OCI-LY7 (cell line): ENCODE results near the gene FLNA. TPM values are rescaled to one million over a fixed set of nuclear protein-coding genes. Genes with fewer than 3 reads are reported as not detected.
A peak's percentile ranks its signal among the peaks of the same experiment; 100 is the strongest.

Experiments used
- BruUV-seq: library from RNA; stranded (reverse); fragments of 400-500 nt; replicated peaks from 2 replicates; lab custom pipeline; 2021; lab: Mats Ljungman, UMichigan
- CTCF ChIA-PET: fragments of 300-600 bp; sonication (Branson Sonifier 250); formaldehyde crosslinking; loops from one replicate; lab custom pipeline; 2022; ENCODE audit warnings: antibody characterized with exemption; ENCODE audit not compliant: unreplicated experiment; lab: Charles Lee
- POLR2A ChIA-PET: fragments of 300-600 bp; sonication (Branson Sonifier 250); formaldehyde crosslinking; loops from one replicate; lab custom pipeline; 2022; ENCODE audit warnings: antibody characterized with exemption; lab: Charles Lee
- DNase-seq: peaks from one replicate; pipeline ENCODE4 v3.0.0-alpha.2; 2015; ENCODE audit warnings: low spot score
- H2AFZ ChIP-seq: fragments of 200-600 bp; sonication (generic), shearing (Covaris generic); 2 replicates; pipeline ENCODE4 v1.6.1; 2014; ENCODE audit warnings: mild to moderate bottlenecking, antibody characterized with exemption, low read length, moderate library complexity
- H3K27ac ChIP-seq: fragments of 200-600 bp; sonication (generic); 2 replicates; pipeline ENCODE4 v1.5.1; 2014; ENCODE audit warnings: mixed run types, low read depth, mild to moderate bottlenecking, moderate library complexity, low read length, inconsistent platforms; ENCODE audit not compliant: poor library complexity, severe bottlenecking
- H3K36me3 ChIP-seq: fragments of 200-600 bp; sonication (generic); 2 replicates; pipeline ENCODE4 v1.6.1; 2014; ENCODE audit warnings: mild to moderate bottlenecking, antibody characterized with exemption, low read length, moderate library complexity, mixed read lengths; ENCODE audit not compliant: insufficient read depth
- H3K4me1 ChIP-seq: fragments of 200-600 bp; sonication (generic); 2 replicates; pipeline ENCODE4 v1.5.1; 2014; ENCODE audit warnings: mild to moderate bottlenecking, low read length; ENCODE audit not compliant: insufficient read depth, poor library complexity, severe bottlenecking
- H3K4me2 ChIP-seq: fragments of 200-600 bp; sonication (generic); 2 replicates; pipeline ENCODE4 v1.6.1; 2014; ENCODE audit warnings: mild to moderate bottlenecking, low read length
- H3K4me3 ChIP-seq: fragments of 200-600 bp; sonication (generic); 2 replicates; pipeline ENCODE4 v1.5.1; 2014; ENCODE audit warnings: mild to moderate bottlenecking, low read depth, low read length; ENCODE audit not compliant: poor library complexity, severe bottlenecking
- H3K79me2 ChIP-seq: fragments of 200-600 bp; sonication (generic); 2 replicates; pipeline ENCODE4 v1.6.1; 2016; ENCODE audit warnings: low read depth, mild to moderate bottlenecking, low read length, moderate library complexity, mixed read lengths; ENCODE audit not compliant: insufficient read depth
- H3K9me2 ChIP-seq: fragments of 200-600 bp; sonication (generic); 2 replicates; pipeline ENCODE4 v1.6.1; 2016; ENCODE audit warnings: mild to moderate bottlenecking, low read length, mixed read lengths; ENCODE audit not compliant: insufficient read depth
- H3K9me3 ChIP-seq: fragments of 200-600 bp; sonication (generic); 2 replicates; pipeline ENCODE4 v1.6.1; 2014; ENCODE audit warnings: mild to moderate bottlenecking, mixed run types, low read length, mixed read lengths
- H4K20me1 ChIP-seq: fragments of 200-600 bp; sonication (generic); 2 replicates; pipeline ENCODE4 v1.6.1; 2014; ENCODE audit warnings: mild to moderate bottlenecking, antibody characterized with exemption, low read length, moderate library complexity, mixed read lengths; ENCODE audit not compliant: insufficient read depth
- EZH2phosphoT487 ChIP-seq: fragments of 200-600 bp; sonication (generic); IDR thresholded peaks from 2 replicates; pipeline ENCODE4 v1.6.1; 2018; ENCODE audit warnings: low read depth, borderline replicate concordance, mild to moderate bottlenecking, mixed run types, antibody characterized with exemption, low read length, moderate library complexity, mixed read lengths
- intact Hi-C: fragments of 100-400 bp; cut with micrococcal nuclease; formaldehyde crosslinking; loops from one replicate; pipeline ENCODE4 v1.10.0; 2022; ENCODE audit not compliant: unreplicated experiment
- total RNA-seq, 2 experiments: library from RNA; depleted of rRNA in 1 of 2; stranded (reverse); fragments of >200 nt in 1 of 2; shearing (Covaris generic) in 1 of 2; gene quantifications; 2 replicates each; pipeline ENCODE4 v1.2.3, GENCODE V29; 2014 to 2022
- TF ChIP-seq, protein P1 (sequence below): fragments of 200-600 bp; sonication (generic); conservative IDR thresholded peaks from 2 replicates; pipeline ENCODE4 v1.5.1; 2014; ENCODE audit warnings: mild to moderate bottlenecking, antibody characterized with exemption, low read length, moderate library complexity, mixed read lengths

Gene FLNA
- total RNA-seq, 2 experiments from 2014 or later = 78.8 to 97.7 TPM

GRCh38 chrX:154382483-154383069 is 8.1 kb upstream of the FLNA start:
- no TSS peak for BruUV-seq
- no peaks in the 10 kb centered on the region for H4K20me1 ChIP-seq
- intact Hi-C loops = no loop called here
- peaks cover 15% of the 10 kb centered on the region for H3K4me1 ChIP-seq
- H3K4me2 ChIP-seq = no peak overlapping the region
- POLR2A ChIA-PET = no interaction called here
- H2AFZ ChIP-seq = no peak overlapping the region
- H3K4me3 ChIP-seq = no peak overlapping the region
- no peaks in the 10 kb centered on the region for H3K9me3 ChIP-seq
- H3K9me2 ChIP-seq = no peaks in the 10 kb centered on the region
- no peak for DNase-seq
- no peak for TF ChIP-seq EZH2phosphoT487
- TF ChIP-seq, protein P1, sequence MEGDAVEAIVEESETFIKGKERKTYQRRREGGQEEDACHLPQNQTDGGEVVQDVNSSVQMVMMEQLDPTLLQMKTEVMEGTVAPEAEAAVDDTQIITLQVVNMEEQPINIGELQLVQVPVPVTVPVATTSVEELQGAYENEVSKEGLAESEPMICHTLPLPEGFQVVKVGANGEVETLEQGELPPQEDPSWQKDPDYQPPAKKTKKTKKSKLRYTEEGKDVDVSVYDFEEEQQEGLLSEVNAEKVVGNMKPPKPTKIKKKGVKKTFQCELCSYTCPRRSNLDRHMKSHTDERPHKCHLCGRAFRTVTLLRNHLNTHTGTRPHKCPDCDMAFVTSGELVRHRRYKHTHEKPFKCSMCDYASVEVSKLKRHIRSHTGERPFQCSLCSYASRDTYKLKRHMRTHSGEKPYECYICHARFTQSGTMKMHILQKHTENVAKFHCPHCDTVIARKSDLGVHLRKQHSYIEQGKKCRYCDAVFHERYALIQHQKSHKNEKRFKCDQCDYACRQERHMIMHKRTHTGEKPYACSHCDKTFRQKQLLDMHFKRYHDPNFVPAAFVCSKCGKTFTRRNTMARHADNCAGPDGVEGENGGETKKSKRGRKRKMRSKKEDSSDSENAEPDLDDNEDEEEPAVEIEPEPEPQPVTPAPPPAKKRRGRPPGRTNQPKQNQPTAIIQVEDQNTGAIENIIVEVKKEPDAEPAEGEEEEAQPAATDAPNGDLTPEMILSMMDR = no peak
- peaks cover 4% of the 10 kb centered on the region; the same call in 1 of the 2 replicates for H3K36me3 ChIP-seq
- CTCF ChIA-PET = no interaction called here
- H3K27ac ChIP-seq = no peak overlapping the region
- peaks cover 13% of the 10 kb centered on the region for H3K79me2 ChIP-seq

DNA sequence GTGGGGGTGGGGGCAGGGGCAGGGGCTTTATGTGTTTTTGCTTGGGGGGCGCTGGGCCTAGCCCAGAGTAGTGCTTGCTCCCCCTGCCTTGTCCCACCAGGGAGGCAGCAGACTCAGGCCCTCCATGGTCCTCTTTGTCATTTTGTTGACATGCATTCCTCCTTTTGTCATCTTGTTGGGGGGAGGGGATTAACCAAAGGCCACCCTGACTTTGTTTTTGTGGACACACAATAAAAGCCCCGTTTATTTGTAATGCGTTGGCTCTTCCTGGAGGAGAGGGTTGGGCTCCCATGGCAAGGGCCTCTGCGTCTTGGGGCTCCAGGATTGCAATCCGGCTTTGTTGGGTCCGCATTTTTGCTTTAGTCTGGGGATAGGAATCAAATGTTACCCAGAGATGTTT is 6.8 kb upstream of the FLNA start:
- no peak for DNase-seq
- no TSS peak for BruUV-seq
- CTCF ChIA-PET = no interaction called here
- H3K4me1 ChIP-seq = peaks cover 22% of the 10 kb centered on the region
- TF ChIP-seq, protein P1 = no peak
- no peak for TF ChIP-seq EZH2phosphoT487
- H3K4me3 ChIP-seq = no peak overlapping the region
- H3K4me2 ChIP-seq = no peak overlapping the region
- H3K9me2 ChIP-seq = no peaks in the 10 kb centered on the region
- no peak overlapping the region for H3K27ac ChIP-seq
- peaks cover 4% of the 10 kb centered on the region; the same call in 1 of the 2 replicates for H3K36me3 ChIP-seq
- POLR2A ChIA-PET = interaction anchor here (0.9 kb wide), 1 partner anchor 31 kb away, joined by 3 read pairs; the partner anchor contains the start of gene TAFAZZIN
- no peaks in the 10 kb centered on the region for H3K9me3 ChIP-seq
- H4K20me1 ChIP-seq = no peaks in the 10 kb centered on the region
- intact Hi-C loops = no loop called here
- peaks cover 13% of the 10 kb centered on the region for H3K79me2 ChIP-seq
- no peak overlapping the region for H2AFZ ChIP-seq

DNA sequence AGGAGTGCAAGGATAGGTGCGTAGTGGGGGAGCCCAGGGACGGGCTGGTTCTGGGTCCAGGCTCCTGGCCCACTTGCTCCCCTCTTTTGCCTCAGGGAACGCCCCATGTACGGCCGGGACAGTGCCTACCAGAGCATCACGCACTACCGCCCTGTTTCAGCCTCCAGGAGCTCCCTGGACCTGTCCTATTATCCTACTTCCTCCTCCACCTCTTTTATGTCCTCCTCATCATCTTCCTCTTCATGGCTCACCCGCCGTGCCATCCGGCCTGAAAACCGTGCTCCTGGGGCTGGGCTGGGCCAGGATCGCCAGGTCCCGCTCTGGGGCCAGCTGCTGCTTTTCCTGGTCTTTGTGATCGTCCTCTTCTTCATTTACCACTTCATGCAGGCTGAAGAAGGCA is 6.4 kb upstream of the FLNA start:
- POLR2A ChIA-PET = no interaction called here
- TF ChIP-seq EZH2phosphoT487 = no peak
- TF ChIP-seq, protein P1 = no peak
- Histone ChIP-seq H3K4me2 (peak overlapping the region; percentile 71), H4K20me1 (no peaks in the 10 kb centered on the region), H3K9me3 (no peaks in the 10 kb centered on the region), H3K27ac (no peak overlapping the region), H3K9me2 (no peaks in the 10 kb centered on the region), H3K4me3 (peak overlapping the region; percentile 88), H2AFZ (no peak overlapping the region), H3K4me1 (peaks cover 22% of the 10 kb centered on the region), H3K79me2 (peaks cover 13% of the 10 kb centered on the region), H3K36me3 (peaks cover 4% of the 10 kb centered on the region; the same call in 1 of the 2 replicates)
- intact Hi-C loops = no loop called here
- CTCF ChIA-PET = no interaction called here
- DNase-seq = no peak
- BruUV-seq = no TSS peak
